ENCODE measurements around the gene GLYATL1. TPM values are rescaled to one million over a fixed set of nuclear protein-coding genes. Genes with fewer than 3 reads are reported as not detected.

GLYATL1 gene
- total and polyA plus RNA-seq, 2 of the 13 experiments (the other 11 are each of a cell fraction or from before 2014, with no cell fraction given), result 0.17 TPM; not detected in 1

DNA sequence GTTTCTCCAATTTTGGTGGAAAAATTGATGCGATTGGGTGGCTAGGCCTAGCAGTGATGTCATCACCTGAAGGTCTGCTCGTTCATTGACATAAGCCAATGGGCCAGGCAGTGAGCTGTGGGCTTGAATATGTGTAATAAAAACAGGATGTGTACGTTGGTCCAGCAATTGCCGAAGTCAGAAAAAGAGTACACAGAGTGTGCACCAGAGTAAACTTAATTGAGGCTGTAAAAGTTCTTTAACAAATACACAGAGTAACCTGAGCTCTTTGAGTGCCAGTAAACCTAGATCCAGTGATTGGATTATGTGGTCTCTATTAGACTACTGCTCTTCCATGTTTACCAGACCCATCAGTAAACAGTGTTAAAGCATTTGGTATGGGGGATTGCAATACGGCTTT is 13.0 kb upstream of the GLYATL1 start (continued):
- TF ChIP-seq, protein P1, sequence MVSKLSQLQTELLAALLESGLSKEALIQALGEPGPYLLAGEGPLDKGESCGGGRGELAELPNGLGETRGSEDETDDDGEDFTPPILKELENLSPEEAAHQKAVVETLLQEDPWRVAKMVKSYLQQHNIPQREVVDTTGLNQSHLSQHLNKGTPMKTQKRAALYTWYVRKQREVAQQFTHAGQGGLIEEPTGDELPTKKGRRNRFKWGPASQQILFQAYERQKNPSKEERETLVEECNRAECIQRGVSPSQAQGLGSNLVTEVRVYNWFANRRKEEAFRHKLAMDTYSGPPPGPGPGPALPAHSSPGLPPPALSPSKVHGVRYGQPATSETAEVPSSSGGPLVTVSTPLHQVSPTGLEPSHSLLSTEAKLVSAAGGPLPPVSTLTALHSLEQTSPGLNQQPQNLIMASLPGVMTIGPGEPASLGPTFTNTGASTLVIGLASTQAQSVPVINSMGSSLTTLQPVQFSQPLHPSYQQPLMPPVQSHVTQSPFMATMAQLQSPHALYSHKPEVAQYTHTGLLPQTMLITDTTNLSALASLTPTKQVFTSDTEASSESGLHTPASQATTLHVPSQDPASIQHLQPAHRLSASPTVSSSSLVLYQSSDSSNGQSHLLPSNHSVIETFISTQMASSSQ (IDR thresholded peaks at IDR 0.05; ENCODE audit: low read depth), result no peak
- TF ChIP-seq, protein P1 (CRISPR knock-in tag; IDR thresholded peaks at IDR 0.05; ENCODE audit: borderline replicate concordance), result 0 out of 2 replicates have a peak, but pooled peaks have one; percentile 24
- TF ChIP-seq TEF (CRISPR knock-in tag; IDR thresholded peaks at IDR 0.05) (no peak), KDM3A (CRISPR knock-in tag; IDR thresholded peaks at IDR 0.05; ENCODE audit: low read depth) (no peak), DPF2 (CRISPR knock-in tag; IDR thresholded peaks at IDR 0.05; ENCODE audit: borderline replicate concordance, low read depth) (no peak), ZNF549 (CRISPR knock-in tag; IDR thresholded peaks at IDR 0.05) (no peak), ZNF782 (CRISPR knock-in tag; IDR thresholded peaks at IDR 0.05; ENCODE audit: borderline replicate concordance) (no peak), HDAC6 (IDR thresholded peaks at IDR 0.05; ENCODE audit: low read depth, low read length) (no peak), PTBP1 (IDR thresholded peaks at IDR 0.05; ENCODE audit: low read depth, low read length, poor library complexity, severe bottlenecking) (no peak), SIX4 (CRISPR knock-in tag; IDR thresholded peaks at IDR 0.05) (peak; percentile 89), KLF13 (CRISPR knock-in tag; IDR thresholded peaks at IDR 0.05) (no peak), ASH2L (IDR thresholded peaks at IDR 0.05; ENCODE audit: insufficient read length, low read depth, low read length) (no peak), ZNF24 (IDR thresholded peaks at IDR 0.05) (no peak), ZNF512 (CRISPR knock-in tag; IDR thresholded peaks at IDR 0.05) (no peak)
- TF ChIP-seq, protein P2, sequence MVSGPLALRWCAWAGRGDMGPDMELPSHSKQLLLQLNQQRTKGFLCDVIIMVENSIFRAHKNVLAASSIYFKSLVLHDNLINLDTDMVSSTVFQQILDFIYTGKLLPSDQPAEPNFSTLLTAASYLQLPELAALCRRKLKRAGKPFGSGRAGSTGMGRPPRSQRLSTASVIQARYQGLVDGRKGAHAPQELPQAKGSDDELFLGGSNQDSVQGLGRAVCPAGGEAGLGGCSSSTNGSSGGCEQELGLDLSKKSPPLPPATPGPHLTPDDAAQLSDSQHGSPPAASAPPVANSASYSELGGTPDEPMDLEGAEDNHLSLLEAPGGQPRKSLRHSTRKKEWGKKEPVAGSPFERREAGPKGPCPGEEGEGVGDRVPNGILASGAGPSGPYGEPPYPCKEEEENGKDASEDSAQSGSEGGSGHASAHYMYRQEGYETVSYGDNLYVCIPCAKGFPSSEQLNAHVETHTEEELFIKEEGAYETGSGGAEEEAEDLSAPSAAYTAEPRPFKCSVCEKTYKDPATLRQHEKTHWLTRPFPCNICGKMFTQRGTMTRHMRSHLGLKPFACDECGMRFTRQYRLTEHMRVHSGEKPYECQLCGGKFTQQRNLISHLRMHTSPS (CRISPR knock-in tag; IDR thresholded peaks at IDR 0.05; ENCODE audit: low read depth), result no peak
- TF ChIP-seq, protein P3, sequence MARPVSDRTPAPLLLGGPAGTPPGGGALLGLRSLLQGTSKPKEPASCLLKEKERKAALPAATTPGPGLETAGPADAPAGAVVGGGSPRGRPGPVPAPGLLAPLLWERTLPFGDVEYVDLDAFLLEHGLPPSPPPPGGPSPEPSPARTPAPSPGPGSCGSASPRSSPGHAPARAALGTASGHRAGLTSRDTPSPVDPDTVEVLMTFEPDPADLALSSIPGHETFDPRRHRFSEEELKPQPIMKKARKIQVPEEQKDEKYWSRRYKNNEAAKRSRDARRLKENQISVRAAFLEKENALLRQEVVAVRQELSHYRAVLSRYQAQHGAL (CRISPR knock-in tag; IDR thresholded peaks at IDR 0.05; ENCODE audit: not compliant biosample characterization), result no peak
- TF ChIP-seq, protein P4, sequence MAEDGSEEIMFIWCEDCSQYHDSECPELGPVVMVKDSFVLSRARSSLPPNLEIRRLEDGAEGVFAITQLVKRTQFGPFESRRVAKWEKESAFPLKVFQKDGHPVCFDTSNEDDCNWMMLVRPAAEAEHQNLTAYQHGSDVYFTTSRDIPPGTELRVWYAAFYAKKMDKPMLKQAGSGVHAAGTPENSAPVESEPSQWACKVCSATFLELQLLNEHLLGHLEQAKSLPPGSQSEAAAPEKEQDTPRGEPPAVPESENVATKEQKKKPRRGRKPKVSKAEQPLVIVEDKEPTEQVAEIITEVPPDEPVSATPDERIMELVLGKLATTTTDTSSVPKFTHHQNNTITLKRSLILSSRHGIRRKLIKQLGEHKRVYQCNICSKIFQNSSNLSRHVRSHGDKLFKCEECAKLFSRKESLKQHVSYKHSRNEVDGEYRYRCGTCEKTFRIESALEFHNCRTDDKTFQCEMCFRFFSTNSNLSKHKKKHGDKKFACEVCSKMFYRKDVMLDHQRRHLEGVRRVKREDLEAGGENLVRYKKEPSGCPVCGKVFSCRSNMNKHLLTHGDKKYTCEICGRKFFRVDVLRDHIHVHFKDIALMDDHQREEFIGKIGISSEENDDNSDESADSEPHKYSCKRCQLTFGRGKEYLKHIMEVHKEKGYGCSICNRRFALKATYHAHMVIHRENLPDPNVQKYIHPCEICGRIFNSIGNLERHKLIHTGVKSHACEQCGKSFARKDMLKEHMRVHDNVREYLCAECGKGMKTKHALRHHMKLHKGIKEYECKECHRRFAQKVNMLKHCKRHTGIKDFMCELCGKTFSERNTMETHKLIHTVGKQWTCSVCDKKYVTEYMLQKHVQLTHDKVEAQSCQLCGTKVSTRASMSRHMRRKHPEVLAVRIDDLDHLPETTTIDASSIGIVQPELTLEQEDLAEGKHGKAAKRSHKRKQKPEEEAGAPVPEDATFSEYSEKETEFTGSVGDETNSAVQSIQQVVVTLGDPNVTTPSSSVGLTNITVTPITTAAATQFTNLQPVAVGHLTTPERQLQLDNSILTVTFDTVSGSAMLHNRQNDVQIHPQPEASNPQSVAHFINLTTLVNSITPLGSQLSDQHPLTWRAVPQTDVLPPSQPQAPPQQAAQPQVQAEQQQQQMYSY (CRISPR knock-in tag; IDR thresholded peaks at IDR 0.05), result no peak
